SK-N-MC (cell line): ENCODE results near the gene GLYR1.
A peak's percentile ranks its signal among the peaks of the same experiment; 100 is the strongest.
"Not testable (repeated sequence)": the region's sequence is repeated elsewhere in the genome, so short reads cannot be mapped to it uniquely, and the experiment has no call there.

ENCODE experiments used
- DNase-seq: peaks from one replicate; pipeline ENCODE4 v3.0.0-alpha.2; 2011; ENCODE audit warnings: low read depth, low spot score
- H3K27ac ChIP-seq: fragments of 200-600 bp; sonication (generic); 2 replicates; pipeline ENCODE4 v1.5.1; 2016; ENCODE audit warnings: mixed run types
- H3K36me3 ChIP-seq: fragments of 200-600 bp; sonication (generic); 2 replicates; pipeline ENCODE4 v1.6.1; 2017; ENCODE audit warnings: antibody characterized with exemption, low read length, mixed read lengths; ENCODE audit not compliant: insufficient read depth
- H3K4me3 ChIP-seq: fragments of 200-600 bp; sonication (generic); 2 replicates; pipeline ENCODE4 v1.5.1; 2016
- H3K9ac ChIP-seq: fragments of 200-600 bp; sonication (generic); 2 replicates; pipeline ENCODE4 v1.8.0; 2017; ENCODE audit warnings: mixed run types, mixed read lengths; ENCODE audit not compliant: insufficient read length
- H3K9me3 ChIP-seq: fragments of 200-600 bp; sonication (generic); 2 replicates; pipeline ENCODE4 v1.6.1; 2017; ENCODE audit warnings: low read depth, mild to moderate bottlenecking, antibody characterized with exemption, low read length, moderate library complexity, mixed read lengths
- EZH2 ChIP-seq: fragments of 200-600 bp; sonication (generic); IDR thresholded peaks from one replicate; pipeline ENCODE4 v1.6.1; 2017; ENCODE audit warnings: antibody characterized with exemption
- FOXP2 ChIP-seq: optimal IDR thresholded peaks from 2 replicates; pipeline ENCODE3; 2011; ENCODE audit warnings: mild to moderate bottlenecking, moderate library complexity; ENCODE audit not compliant: insufficient read depth; ENCODE audit errors: extremely low read length, control extremely low read depth
- POLR2AphosphoS5 ChIP-seq: IDR thresholded peaks from 2 replicates; pipeline ENCODE4 v1.6.1; 2012; ENCODE audit warnings: mild to moderate bottlenecking, low read depth, low read length, borderline replicate concordance

GLYR1 gene

GRCh38 chr16:4846901-4847773 lies at the start of gene GLYR1, which contains the start of gene UBN1:
Gene GLYR1, minus strand, starts transcription at chr16:4847288. Its CDS starts 23 bp downstream, at chr16:4847265.
Gene UBN1, plus strand, starts transcription at chr16:4847481. Its CDS starts 5,437 bp downstream, at chr16:4852918.
- H3K27ac ChIP-seq = peak within 1 kb of the TSS; percentile 82
- DNase-seq = peak; percentile 24
- H3K4me3 ChIP-seq = peak within 1 kb of the TSS; percentile 95
- peak within 1 kb of the TSS; percentile 98 for H3K9ac ChIP-seq
- H3K36me3 ChIP-seq = peaks cover 31% of the 10 kb centered on the region
- no peaks in the 10 kb centered on the region for H3K9me3 ChIP-seq
- peak; percentile 91 for TF ChIP-seq POLR2AphosphoS5
- TF ChIP-seq FOXP2 = peak; percentile 51
- TF ChIP-seq EZH2 = no peak

- H3K36me3 ChIP-seq, H3K9me3 ChIP-seq, H3K4me3 ChIP-seq, H3K9ac ChIP-seq, H3K27ac ChIP-seq, DNase-seq: not testable (repeated sequence)
These were observed 49.7 kb upstream of the GLYR1 start for GRCh38 chr16:4896761-4897160.

- Histone ChIP-seq H3K4me3 (no peak overlapping the region), H3K9ac (no peak overlapping the region), H3K9me3 (no peaks in the 10 kb centered on the region), H3K27ac (no peak overlapping the region), H3K36me3 (no peaks in the 10 kb centered on the region)
- no peak for DNase-seq
- TF ChIP-seq POLR2AphosphoS5 = no peak
- no peak for TF ChIP-seq FOXP2
- TF ChIP-seq EZH2 = no peak
These were observed 48.3 kb upstream of the GLYR1 start for GRCh38 chr16:4895366-4895765.

- DNase-seq = no peak
- Histone ChIP-seq H3K4me3 (no peak overlapping the region), H3K27ac (no peak overlapping the region), H3K9ac (no peak overlapping the region), H3K9me3 (no peaks in the 10 kb centered on the region), H3K36me3 (no peaks in the 10 kb centered on the region)
- TF ChIP-seq FOXP2 = no peak
- TF ChIP-seq EZH2 = no peak
- no peak for TF ChIP-seq POLR2AphosphoS5
These were observed 47.4 kb upstream of the GLYR1 start for GRCh38 chr16:4894276-4895150.

GRCh38 chr16:4893103-4893862 lies 46.2 kb upstream of the GLYR1 start:
- no peak for DNase-seq
- Histone ChIP-seq H3K36me3 (no peaks in the 10 kb centered on the region), H3K9ac (no peak overlapping the region), H3K4me3 (no peak overlapping the region), H3K9me3 (no peaks in the 10 kb centered on the region), H3K27ac (no peak overlapping the region)
- no peak for TF ChIP-seq POLR2AphosphoS5
- no peak for TF ChIP-seq FOXP2
- no peak for TF ChIP-seq EZH2

GRCh38 chr16:4892361-4893102 lies 45.4 kb upstream of the GLYR1 start:
- Histone ChIP-seq H3K9ac (no peak overlapping the region), H3K27ac (no peak overlapping the region), H3K4me3 (no peak overlapping the region), H3K36me3 (no peaks in the 10 kb centered on the region), H3K9me3 (no peaks in the 10 kb centered on the region)
- no peak for DNase-seq
- TF ChIP-seq FOXP2 (no peak), EZH2 (no peak), POLR2AphosphoS5 (no peak)

- H3K4me3 ChIP-seq = no peak overlapping the region
- H3K36me3 ChIP-seq = no peaks in the 10 kb centered on the region
- no peak for DNase-seq
- H3K9me3 ChIP-seq = no peaks in the 10 kb centered on the region
- H3K9ac ChIP-seq = no peak overlapping the region
- TF ChIP-seq POLR2AphosphoS5 (no peak), FOXP2 (no peak), EZH2 (no peak)
- H3K27ac ChIP-seq = no peak overlapping the region
These were observed 44.8 kb upstream of the GLYR1 start for GRCh38 chr16:4891886-4892216.
